ENCODE measurements around the gene RELN. TPM values are rescaled to one million over a fixed set of nuclear protein-coding genes. Genes with fewer than 3 reads are reported as not detected.

The RELN gene
- 0.01 TPM in 1 of 5 replicates, not detected in the others for total RNA-seq (2022; extraction: Qiagen RNA extraction; ENCODE audit: low read depth)

GRCh38 chr7:103989200-103989784, at the start of gene RELN:
Gene RELN, minus strand, starts transcription at chr7:103989658. Its CDS starts 302 bp downstream, at chr7:103989356.

GRCh38 chr7:103446049-103446520, 543.4 kb downstream of the RELN start, which contains the start of gene SLC26A5:
Gene SLC26A5, minus strand, starts transcription at chr7:103446207. Its CDS starts 24,693 bp downstream, at chr7:103421514.

Other genes starting within 250 kb of the RELN start
- gene ORC5, start 218.4 kb upstream of the RELN start, total RNA-seq (2022; extraction: Qiagen RNA extraction; ENCODE audit: low read depth), result 22.6 to 28.2 TPM (median 25.9 TPM) in 5 replicates

Measured in A549 treated with ZK216348 at 1 μM for 4 hours (cell line).